H1 (cell line): ENCODE measurements around the gene UTP25.

Experiments
- CEBPB ChIP-seq: IDR thresholded peaks from 2 replicates; pipeline ENCODE4 v1.6.1; 2012; ENCODE audit warnings: low read depth, low read length
- CTCF ChIP-seq, 3 experiments: IDR thresholded peaks; 1 replicate in 2 of 3; 2 replicates in 1 of 3; pipeline versions ENCODE4 v1.5.1 to v1.6.1; 2011; ENCODE audit warnings: low read length in 3 of 3, mild to moderate bottlenecking in 3 of 3, inconsistent platforms in 2 of 3, low read depth in 1 of 3, moderate library complexity in 1 of 3; ENCODE audit not compliant: insufficient read depth in 1 of 3; ENCODE audit errors: control extremely low read depth in 1 of 3
- EGR1 ChIP-seq: IDR thresholded peaks from 2 replicates; pipeline ENCODE4 v1.6.1; 2011; ENCODE audit warnings: low read depth, low read length, borderline replicate concordance
- EP300 ChIP-seq, 2 experiments: IDR thresholded peaks; 1 replicate in 1 of 2; 2 replicates in 1 of 2; pipeline ENCODE4 v1.6.1; 2011 to 2012; ENCODE audit warnings: low read depth in 2 of 2, low read length in 2 of 2, mild to moderate bottlenecking in 2 of 2, borderline replicate concordance in 1 of 2, inconsistent platforms in 1 of 2, moderate library complexity in 1 of 2
- EZH2 ChIP-seq: fragments of 200-600 bp; sonication (generic); IDR thresholded peaks from 2 replicates; pipeline ENCODE4 v1.7.1; 2012; ENCODE audit warnings: low read depth, mild to moderate bottlenecking, moderate library complexity, low read length, inconsistent platforms; ENCODE audit not compliant: severe bottlenecking
- KDM1A ChIP-seq: fragments of 200-600, 300-600 bp; sonication (generic); IDR thresholded peaks from 2 replicates; pipeline ENCODE4 v1.7.1; 2016; ENCODE audit warnings: mild to moderate bottlenecking, low read length, borderline replicate concordance
- RAD21 ChIP-seq, 2 experiments: IDR thresholded peaks in 1 of 2; conservative IDR thresholded peaks in 1 of 2; 2 replicates each; pipeline ENCODE4 v1.6.1; 2011; ENCODE audit warnings: low read depth in 2 of 2, low read length in 2 of 2, improper control_type of control experiment in 1 of 2, inconsistent platforms in 1 of 2, mild to moderate bottlenecking in 1 of 2, moderate library complexity in 1 of 2
- TF ChIP-seq, protein P1 (sequence below): IDR thresholded peaks from 2 replicates; pipeline ENCODE4 v1.6.1; 2012; ENCODE audit warnings: low read length, inconsistent platforms

DNA sequence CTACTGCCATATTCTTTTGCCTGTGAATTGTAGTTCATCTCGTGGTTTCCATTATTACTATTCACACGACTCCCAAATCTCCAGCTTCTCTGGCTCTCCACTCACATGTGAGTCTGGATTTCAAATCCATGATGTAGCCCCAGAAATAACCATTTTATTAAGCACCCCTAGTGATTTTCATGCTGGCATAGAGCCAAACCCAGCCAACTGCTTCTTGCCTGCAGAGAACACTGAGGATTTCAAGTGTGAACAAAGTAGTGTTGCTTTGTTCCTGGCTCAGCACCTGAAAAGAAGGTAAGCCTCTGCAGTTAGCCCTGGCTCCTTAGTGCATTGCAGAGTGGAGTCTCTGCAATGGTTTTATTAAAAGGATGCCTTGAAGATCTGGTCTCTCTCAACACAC, 25.9 kb downstream of the UTP25 start:
- TF ChIP-seq CTCF (IDR thresholded peaks at IDR 0.05; ENCODE audit: control extremely low read depth in 1 of 3, insufficient read depth in 1 of 3, low read depth in 1 of 3, low read length in 3 of 3) (no peak), EZH2 (no peak), EGR1 (no peak), KDM1A (no peak), CEBPB (no peak), RAD21 (IDR thresholded peaks at IDR 0.05 in 1 of 2, conservative IDR thresholded peaks at IDR 0.05 in 1 of 2; ENCODE audit: low read depth in 2 of 2, low read length in 2 of 2) (no peak), EP300 (IDR thresholded peaks at IDR 0.05; ENCODE audit: borderline replicate concordance in 1 of 2, low read depth in 2 of 2, low read length in 2 of 2) (no peak)
- TF ChIP-seq, protein P1, sequence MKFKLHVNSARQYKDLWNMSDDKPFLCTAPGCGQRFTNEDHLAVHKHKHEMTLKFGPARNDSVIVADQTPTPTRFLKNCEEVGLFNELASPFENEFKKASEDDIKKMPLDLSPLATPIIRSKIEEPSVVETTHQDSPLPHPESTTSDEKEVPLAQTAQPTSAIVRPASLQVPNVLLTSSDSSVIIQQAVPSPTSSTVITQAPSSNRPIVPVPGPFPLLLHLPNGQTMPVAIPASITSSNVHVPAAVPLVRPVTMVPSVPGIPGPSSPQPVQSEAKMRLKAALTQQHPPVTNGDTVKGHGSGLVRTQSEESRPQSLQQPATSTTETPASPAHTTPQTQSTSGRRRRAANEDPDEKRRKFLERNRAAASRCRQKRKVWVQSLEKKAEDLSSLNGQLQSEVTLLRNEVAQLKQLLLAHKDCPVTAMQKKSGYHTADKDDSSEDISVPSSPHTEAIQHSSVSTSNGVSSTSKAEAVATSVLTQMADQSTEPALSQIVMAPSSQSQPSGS = no peak
